ENCODE data around the gene JAKMIP1. TPM values are rescaled to one million over a fixed set of nuclear protein-coding genes. Genes with fewer than 3 reads are reported as not detected.

The JAKMIP1 gene
- total RNA-seq, 1 donor: not detected

DNA sequence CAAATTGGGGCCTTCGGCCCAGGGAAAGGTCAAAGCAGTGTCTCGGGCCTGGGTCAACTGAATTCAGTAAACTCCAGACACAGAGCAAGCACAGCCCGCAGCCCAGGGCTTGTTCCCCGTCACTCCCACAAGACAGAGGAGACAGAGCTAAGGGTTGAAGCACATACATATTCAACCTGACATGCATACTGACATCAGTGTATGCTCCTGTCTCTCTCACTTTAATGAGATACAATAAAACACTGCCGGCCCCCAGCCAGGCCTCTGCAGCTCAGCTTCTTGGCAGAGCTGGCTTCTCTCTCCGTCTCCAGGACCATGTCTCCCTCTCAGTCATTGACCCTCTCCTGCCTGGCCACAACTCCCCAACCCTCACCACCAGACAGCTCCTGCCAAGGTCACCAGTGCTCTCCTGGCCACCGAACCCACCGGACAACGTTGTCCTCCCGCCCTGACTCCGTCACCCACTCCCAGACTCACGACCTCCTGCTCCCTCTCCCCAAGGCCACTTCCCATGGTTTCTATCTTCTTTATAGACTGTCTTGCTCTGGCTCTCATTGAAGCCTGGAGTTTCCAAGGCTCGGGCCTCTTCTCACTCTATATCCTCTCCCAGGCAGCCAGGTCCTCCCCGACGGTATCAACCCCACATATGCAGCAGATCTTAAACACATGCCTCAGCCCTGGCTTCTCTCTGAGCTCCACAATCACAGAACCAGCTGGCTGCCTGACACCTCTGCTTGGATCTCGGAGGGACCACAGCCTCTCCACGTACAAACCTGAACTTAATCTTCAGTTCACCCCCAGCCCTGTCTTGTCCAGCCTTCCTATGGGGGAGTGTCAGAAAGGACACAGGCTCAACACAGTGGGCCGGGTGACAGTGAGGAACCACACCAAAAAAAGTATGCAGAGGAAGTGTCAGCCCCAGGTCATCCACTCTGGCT, 114.4 kb downstream of the JAKMIP1 start:
- no peak for DNase-seq (ENCODE audit: low read depth)
- H3K4me3 ChIP-seq (ENCODE audit: low read depth, low read length): no peak overlapping the region
- TF ChIP-seq, protein P1, sequence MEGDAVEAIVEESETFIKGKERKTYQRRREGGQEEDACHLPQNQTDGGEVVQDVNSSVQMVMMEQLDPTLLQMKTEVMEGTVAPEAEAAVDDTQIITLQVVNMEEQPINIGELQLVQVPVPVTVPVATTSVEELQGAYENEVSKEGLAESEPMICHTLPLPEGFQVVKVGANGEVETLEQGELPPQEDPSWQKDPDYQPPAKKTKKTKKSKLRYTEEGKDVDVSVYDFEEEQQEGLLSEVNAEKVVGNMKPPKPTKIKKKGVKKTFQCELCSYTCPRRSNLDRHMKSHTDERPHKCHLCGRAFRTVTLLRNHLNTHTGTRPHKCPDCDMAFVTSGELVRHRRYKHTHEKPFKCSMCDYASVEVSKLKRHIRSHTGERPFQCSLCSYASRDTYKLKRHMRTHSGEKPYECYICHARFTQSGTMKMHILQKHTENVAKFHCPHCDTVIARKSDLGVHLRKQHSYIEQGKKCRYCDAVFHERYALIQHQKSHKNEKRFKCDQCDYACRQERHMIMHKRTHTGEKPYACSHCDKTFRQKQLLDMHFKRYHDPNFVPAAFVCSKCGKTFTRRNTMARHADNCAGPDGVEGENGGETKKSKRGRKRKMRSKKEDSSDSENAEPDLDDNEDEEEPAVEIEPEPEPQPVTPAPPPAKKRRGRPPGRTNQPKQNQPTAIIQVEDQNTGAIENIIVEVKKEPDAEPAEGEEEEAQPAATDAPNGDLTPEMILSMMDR (IDR thresholded peaks at IDR 0.05; ENCODE audit: insufficient read depth, low read depth, low read length): no peak

DNA sequence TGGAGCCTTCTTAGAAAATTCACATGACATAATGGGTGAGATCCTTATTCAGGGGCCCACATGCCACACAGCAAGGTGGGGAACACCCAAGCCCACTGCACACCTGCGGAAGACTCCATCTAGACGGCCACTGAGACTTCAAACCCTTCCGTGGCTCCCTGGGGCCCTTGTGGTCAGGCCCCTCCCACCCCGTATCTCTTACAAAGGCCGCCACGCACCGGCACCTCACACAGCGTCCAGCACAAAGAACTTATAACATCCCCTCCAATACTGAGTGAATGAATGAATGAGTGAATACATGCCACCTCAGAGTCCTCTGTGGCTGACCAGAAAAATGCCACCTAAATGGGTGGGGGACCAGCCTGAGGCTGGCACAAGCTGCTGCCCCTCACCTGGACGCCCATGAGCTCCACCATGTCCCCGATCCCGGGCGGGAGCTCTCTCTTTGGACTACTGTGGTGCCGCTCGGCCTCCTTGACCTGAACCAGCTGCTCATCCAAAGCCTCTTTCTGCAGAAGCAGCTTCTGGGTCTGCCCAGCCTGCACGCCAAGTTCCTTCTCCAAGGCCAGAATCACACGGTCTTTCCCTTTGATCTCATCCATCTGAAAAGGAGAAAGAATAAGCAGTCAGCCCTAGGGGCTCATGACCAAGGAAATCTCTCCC, 115.2 kb downstream of the JAKMIP1 start:
- no peak for DNase-seq (ENCODE audit: low read depth)
- TF ChIP-seq, protein P1 (IDR thresholded peaks at IDR 0.05; ENCODE audit: insufficient read depth, low read depth, low read length): no peak
- H3K4me3 ChIP-seq (ENCODE audit: low read depth, low read length): no peak overlapping the region

- TF ChIP-seq, protein P1 (IDR thresholded peaks at IDR 0.05; ENCODE audit: insufficient read depth, low read depth, low read length): no peak
- H3K4me3 ChIP-seq (ENCODE audit: low read depth, low read length): no peak overlapping the region
- DNase-seq (ENCODE audit: low read depth): no peak
Observed at GRCh38 chr4:6079965-6080364, 120.4 kb downstream of the JAKMIP1 start.

DNA sequence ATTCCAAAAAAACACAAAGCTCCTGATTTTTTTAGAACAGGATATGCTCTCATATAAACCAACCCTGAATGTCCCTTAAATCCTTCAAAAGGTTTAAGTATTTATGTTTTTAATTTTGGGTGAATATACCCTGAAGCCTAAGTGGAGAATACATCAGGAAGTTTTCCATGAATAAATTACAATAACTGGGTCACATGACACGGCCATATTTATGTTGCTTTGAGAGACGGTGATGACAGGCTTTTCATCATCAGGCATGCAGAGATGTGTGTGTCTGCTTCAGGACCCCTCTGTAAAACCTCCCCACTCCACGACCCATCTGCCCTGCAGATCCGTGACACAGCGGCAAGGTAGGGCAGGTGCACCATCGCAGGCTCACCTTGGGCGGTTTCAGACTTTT, 121.8 kb downstream of the JAKMIP1 start:
- no peak for DNase-seq (ENCODE audit: low read depth)
- no peak overlapping the region for H3K4me3 ChIP-seq (ENCODE audit: low read depth, low read length)
- TF ChIP-seq, protein P1 (IDR thresholded peaks at IDR 0.05; ENCODE audit: insufficient read depth, low read depth, low read length): no peak

DNA sequence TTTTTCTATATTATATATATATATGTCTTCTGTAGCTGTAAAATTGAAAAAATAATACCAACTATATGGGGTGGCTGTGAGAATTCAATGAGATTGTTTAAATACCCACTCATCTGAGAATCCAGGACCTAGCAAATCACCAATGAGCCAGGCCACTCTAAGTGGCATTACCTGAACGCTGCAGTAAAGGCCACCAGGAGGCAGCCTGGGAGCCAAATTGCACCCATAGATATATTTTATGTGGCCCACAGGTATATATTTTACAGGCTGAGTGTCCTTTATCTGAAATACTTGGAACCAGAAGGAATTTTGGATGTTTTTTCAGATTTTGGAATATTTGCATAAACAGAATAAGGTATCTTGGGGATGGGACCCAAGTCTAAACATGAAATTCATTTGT, 124.0 kb downstream of the JAKMIP1 start:
- H3K4me3 ChIP-seq (ENCODE audit: low read depth, low read length): no peak overlapping the region
- DNase-seq (ENCODE audit: low read depth): no peak
- TF ChIP-seq, protein P1 (IDR thresholded peaks at IDR 0.05; ENCODE audit: insufficient read depth, low read depth, low read length): no peak

GRCh38 chr4:6074758-6075157, 125.6 kb downstream of the JAKMIP1 start:
- DNase-seq (ENCODE audit: low read depth): no peak
- H3K4me3 ChIP-seq (ENCODE audit: low read depth, low read length): no peak overlapping the region
- TF ChIP-seq, protein P1 (IDR thresholded peaks at IDR 0.05; ENCODE audit: insufficient read depth, low read depth, low read length): no peak
